Endodermal cell (in vitro differentiated cells): ENCODE data around the gene PMS2. TPM values are rescaled to one million over a fixed set of nuclear protein-coding genes. Genes with fewer than 3 reads are reported as not detected.
"Not testable (repeated sequence)": the region's sequence is repeated elsewhere in the genome, so short reads cannot be mapped to it uniquely, and the experiment has no call there.

Experiments used
- DNase-seq: peaks from one replicate; pipeline ENCODE4 v3.0.0-alpha.2; 2017
- H3K27ac ChIP-seq: 2 replicates; pipeline ENCODE4 v1.5.1; 2013; ENCODE audit warnings: mild to moderate bottlenecking, low read depth, low read length, moderate library complexity
- H3K27me3 ChIP-seq: 2 replicates; pipeline ENCODE4 v1.6.1; 2013; ENCODE audit warnings: mild to moderate bottlenecking, low read length, moderate library complexity; ENCODE audit not compliant: insufficient read depth, control insufficient read depth, poor library complexity, severe bottlenecking
- H3K36me3 ChIP-seq: 2 replicates; pipeline ENCODE4 v1.7.0; 2013; ENCODE audit warnings: mild to moderate bottlenecking, low read length, moderate library complexity; ENCODE audit not compliant: control insufficient read depth, insufficient read depth
- H3K4me1 ChIP-seq: one replicate; pipeline ENCODE4 v1.7.0; 2013; ENCODE audit warnings: low read length; ENCODE audit not compliant: control insufficient read depth, insufficient read depth
- H3K4me3 ChIP-seq: 2 replicates; pipeline ENCODE4 v1.5.1; 2013; ENCODE audit warnings: mild to moderate bottlenecking, low read length, moderate library complexity
- H3K9ac ChIP-seq: 2 replicates; pipeline ENCODE4 v1.6.1; 2013; ENCODE audit warnings: mild to moderate bottlenecking, low read length, moderate library complexity; ENCODE audit not compliant: poor library complexity, severe bottlenecking; ENCODE audit errors: extremely low read depth
- H3K9me3 ChIP-seq: 2 replicates; pipeline ENCODE4 v1.6.1; 2013; ENCODE audit warnings: mild to moderate bottlenecking, low read length, moderate library complexity; ENCODE audit not compliant: control insufficient read depth
- H3K27ac Mint-ChIP-seq: 2 replicates; pipeline ENCODE4 v1.8.0; 2020; ENCODE audit warnings: mixed read lengths
- H3K27me3 Mint-ChIP-seq: 2 replicates; pipeline ENCODE4 v1.8.0; 2021; ENCODE audit warnings: mild to moderate bottlenecking, mixed read lengths; ENCODE audit not compliant: insufficient read depth
- H3K36me3 Mint-ChIP-seq: 2 replicates; pipeline ENCODE4 v1.8.0; 2020; ENCODE audit warnings: low read depth, mixed read lengths
- H3K4me1 Mint-ChIP-seq: 2 replicates; pipeline ENCODE4 v1.8.0; 2020; ENCODE audit warnings: mixed read lengths
- H3K4me3 Mint-ChIP-seq: 2 replicates; pipeline ENCODE4 v1.8.0; 2020; ENCODE audit warnings: mild to moderate bottlenecking, moderate library complexity, mixed read lengths
- H3K9me3 Mint-ChIP-seq: 2 replicates; pipeline ENCODE4 v1.8.0; 2020; ENCODE audit warnings: mild to moderate bottlenecking, mixed read lengths
- WGBS, 2 experiments: methylation state at CpG; one replicate each; pipeline versions ENCODE4 v1.1.5 to v1.1.7; 2013; ENCODE audit warnings: missing lambda C conversion rate in 2 of 2, mixed read lengths in 1 of 2; ENCODE audit not compliant: insufficient coverage in 1 of 2, insufficient read length in 1 of 2; 5-methylcytosine and 5-hydroxymethylcytosine counted together
- total RNA-seq, 2 donors: library from RNA; stranded (reverse); fragmentation: NEBNext Ultra II Directional in 1 of 2; extraction: Animal tissue kit (Norgen Biotek cat#: 25700) in 1 of 2; gene quantifications; 2 replicates in 1 of 2; 3 replicates in 1 of 2; pipeline ENCODE4 v1.2.1, GENCODE V29; 2021

Gene PMS2
- total RNA-seq, 2 donors from 2014 or later = 19.6 to 22.1 TPM

DNA sequence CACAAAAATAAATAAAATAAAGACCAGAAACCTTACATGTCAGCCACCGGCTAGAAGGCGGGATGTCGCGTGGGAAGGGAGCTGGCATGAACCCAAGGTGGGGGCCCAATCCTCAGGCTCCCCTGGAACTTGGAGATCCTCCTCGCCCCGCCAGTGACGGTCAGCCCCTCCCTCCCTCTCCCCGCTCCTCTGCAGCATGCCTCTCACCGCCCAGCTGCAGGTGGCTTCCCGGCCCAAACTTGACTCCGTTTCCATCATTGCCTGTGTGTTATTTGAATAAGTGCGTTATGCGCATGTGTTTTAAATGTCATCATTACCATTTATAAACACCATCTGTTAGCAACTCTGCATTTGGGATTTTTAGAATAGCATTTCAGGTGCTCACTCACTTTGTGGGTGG lies 45.6 kb downstream of the PMS2 start:
- H3K4me1 Mint-ChIP-seq, H3K27ac Mint-ChIP-seq, H3K4me1 ChIP-seq, H3K27me3 ChIP-seq, H3K9me3 Mint-ChIP-seq, H3K36me3 Mint-ChIP-seq, H3K4me3 ChIP-seq, H3K36me3 ChIP-seq, H3K9ac ChIP-seq, H3K4me3 Mint-ChIP-seq, H3K27ac ChIP-seq, H3K9me3 ChIP-seq, DNase-seq, H3K27me3 Mint-ChIP-seq: not testable (repeated sequence)
- no CpG with 5 or more reads among the region's 13 CpGs for WGBS, 2 experiments

DNA sequence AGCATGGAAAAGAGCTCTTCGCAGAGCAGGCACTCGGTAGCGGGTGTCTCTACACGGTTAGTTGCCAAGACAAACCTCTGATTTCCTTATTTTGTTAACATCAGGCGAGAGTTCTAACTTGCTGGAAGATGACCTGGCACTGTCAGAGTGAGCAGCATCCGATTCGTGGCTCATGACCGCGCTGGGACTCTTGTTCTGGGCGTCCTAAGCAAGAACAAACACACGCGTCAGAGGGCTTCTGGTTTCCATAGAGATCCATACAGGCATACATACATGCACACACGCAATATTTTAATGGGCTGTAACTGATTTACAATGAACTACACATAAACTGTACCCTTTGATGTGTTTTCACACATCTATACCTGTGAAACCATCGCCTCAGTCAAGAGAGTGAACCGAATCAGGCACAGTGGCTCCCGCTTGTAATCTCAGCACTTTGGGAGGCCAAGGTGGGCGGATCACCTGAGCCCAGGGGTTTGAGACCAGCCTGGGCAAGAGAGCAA lies 73.9 kb downstream of the PMS2 start:
- H3K4me3 ChIP-seq, H3K27me3 ChIP-seq, H3K9ac ChIP-seq, H3K27me3 Mint-ChIP-seq, H3K4me1 ChIP-seq, H3K4me1 Mint-ChIP-seq, DNase-seq, H3K9me3 Mint-ChIP-seq, H3K36me3 Mint-ChIP-seq, H3K9me3 ChIP-seq, H3K27ac ChIP-seq, H3K36me3 ChIP-seq, H3K27ac Mint-ChIP-seq, H3K4me3 Mint-ChIP-seq: not testable (repeated sequence)
- no CpG with 5 or more reads among the region's 17 CpGs for WGBS, 2 experiments

DNA sequence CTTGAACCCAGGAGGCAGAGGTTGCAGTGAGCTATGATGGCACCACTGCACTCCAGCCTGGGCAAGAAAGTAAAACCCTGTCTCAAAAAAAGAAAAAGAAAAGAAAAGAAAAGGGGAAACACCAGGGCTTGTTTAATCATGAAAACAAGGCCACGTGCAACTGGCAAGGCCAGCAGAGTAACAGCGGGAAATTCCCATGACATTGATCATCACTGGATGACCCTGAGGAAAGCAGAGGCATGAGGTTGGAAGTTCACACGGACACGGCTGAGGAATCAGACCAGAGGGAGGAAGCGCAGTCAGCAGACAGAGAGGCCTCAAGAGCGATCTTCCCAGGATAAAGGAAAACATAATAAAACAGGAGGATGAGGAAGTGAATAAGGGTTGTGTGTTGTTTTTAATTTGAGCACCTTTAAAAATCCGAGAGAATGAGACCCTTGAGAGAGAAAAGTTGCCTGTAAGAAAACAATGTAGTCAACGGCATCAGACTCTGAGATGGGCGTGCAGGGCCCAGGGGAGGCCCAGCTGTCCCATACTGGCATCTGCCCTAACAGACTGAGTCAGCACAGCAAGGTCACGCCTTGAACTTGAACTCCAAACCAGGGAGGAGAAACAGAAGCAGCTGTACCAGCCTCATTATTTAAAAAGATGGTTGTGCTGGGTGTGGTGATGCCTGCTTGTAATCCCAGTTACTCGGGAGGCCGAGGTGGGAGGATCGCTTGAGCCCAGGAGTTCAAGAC lies 76.8 kb downstream of the PMS2 start:
- not testable (repeated sequence) for H3K27ac ChIP-seq, H3K4me1 ChIP-seq, H3K27me3 ChIP-seq, H3K4me3 ChIP-seq, H3K9me3 ChIP-seq, H3K9me3 Mint-ChIP-seq, H3K4me1 Mint-ChIP-seq, H3K36me3 ChIP-seq, H3K4me3 Mint-ChIP-seq, H3K27me3 Mint-ChIP-seq, DNase-seq, H3K36me3 Mint-ChIP-seq, H3K27ac Mint-ChIP-seq, H3K9ac ChIP-seq
- WGBS, 2 experiments = 96% methylated on average over 2 of the region's 13 CpGs; no CpG with 5 or more reads in 1 of the 2 experiments

DNA sequence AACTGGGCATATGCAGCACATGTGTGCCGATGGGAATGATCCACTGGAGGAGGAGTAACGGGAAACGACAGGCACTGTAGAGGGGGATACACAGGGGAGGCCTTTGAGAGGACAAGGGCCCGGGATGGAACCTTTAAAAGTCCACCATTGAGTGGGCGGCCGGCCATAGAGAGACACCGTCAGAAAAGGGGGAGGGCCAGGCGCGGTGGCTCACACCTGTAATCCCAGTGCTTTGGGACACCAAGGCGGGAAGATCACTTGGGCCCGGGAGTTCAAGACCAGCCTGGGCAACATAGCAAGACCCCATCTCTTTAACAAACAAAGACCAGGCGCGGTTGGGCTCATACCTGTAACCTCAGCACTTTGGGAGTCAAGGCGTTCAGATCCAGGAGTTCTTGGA lies 77.6 kb downstream of the PMS2 start:
- H3K27me3 ChIP-seq, DNase-seq, H3K27me3 Mint-ChIP-seq, H3K9me3 ChIP-seq, H3K36me3 ChIP-seq, H3K4me3 Mint-ChIP-seq, H3K4me1 ChIP-seq, H3K4me1 Mint-ChIP-seq, H3K4me3 ChIP-seq, H3K27ac ChIP-seq, H3K36me3 Mint-ChIP-seq, H3K27ac Mint-ChIP-seq, H3K9me3 Mint-ChIP-seq, H3K9ac ChIP-seq: not testable (repeated sequence)
- WGBS, 2 experiments = 91 to 97% methylated on average over 6 to 13 of the region's 14 CpGs

DNA sequence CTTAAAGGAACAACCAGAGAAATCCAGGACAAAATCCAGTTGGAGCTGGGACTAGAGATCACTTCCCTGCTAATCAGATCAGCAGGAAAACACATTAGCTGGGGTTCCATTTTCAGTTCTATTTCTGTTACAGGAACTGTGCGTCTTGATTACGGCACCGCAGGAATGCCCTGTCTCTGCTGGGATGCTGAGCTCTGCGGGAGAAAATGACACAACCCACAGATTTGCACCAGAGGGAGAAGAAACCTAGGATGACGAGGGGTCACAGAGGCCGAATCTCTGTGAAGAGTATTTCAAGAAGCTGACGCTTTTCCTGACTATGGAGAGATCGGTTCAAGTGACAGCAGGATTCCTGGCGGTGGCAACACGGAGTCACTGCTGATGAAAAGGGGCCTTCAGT lies 78.6 kb downstream of the PMS2 start:
- WGBS, 2 experiments = no CpG with 5 or more reads among the region's 10 CpGs
- not testable (repeated sequence) for DNase-seq, H3K9me3 ChIP-seq, H3K4me1 Mint-ChIP-seq, H3K4me3 ChIP-seq, H3K27me3 Mint-ChIP-seq, H3K27me3 ChIP-seq, H3K9me3 Mint-ChIP-seq, H3K36me3 Mint-ChIP-seq, H3K27ac Mint-ChIP-seq, H3K9ac ChIP-seq, H3K4me3 Mint-ChIP-seq, H3K4me1 ChIP-seq, H3K27ac ChIP-seq, H3K36me3 ChIP-seq

DNA sequence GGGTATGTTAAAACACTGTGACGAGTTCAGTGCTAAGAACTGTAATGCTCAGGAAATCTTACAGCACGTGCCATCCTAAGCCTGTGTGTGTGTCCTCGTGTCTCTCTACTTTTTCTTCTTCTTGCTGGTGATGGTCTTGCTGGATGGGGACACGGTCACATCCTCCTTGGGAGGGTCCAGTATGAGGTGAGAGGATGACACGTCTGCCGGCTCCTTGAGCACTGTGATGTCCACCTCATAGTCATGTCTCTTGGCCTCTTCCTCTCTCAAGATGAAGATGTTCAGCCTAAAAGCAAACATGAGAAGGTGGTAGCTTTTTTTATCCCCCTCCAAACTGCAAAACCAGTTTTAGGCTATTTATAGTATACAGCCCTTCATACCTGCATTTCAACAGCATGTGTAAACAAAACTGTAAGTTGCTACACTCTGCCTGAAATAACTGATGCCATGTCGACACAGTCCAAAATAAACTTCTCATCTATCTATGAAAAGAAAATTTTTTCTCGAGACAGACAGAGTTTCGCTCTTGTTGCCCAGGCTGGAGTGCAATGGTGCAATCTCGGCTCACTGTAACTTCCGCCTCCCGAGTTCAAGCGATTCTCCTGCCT lies 82.5 kb downstream of the PMS2 start:
- not testable (repeated sequence) for H3K27ac Mint-ChIP-seq, H3K4me1 Mint-ChIP-seq, H3K4me1 ChIP-seq, H3K4me3 ChIP-seq, H3K9ac ChIP-seq, H3K36me3 ChIP-seq, H3K27me3 Mint-ChIP-seq, H3K36me3 Mint-ChIP-seq, H3K27me3 ChIP-seq, H3K4me3 Mint-ChIP-seq, H3K27ac ChIP-seq, H3K9me3 ChIP-seq, DNase-seq, H3K9me3 Mint-ChIP-seq
- WGBS, 2 experiments = no CpG with 5 or more reads among the region's 13 CpGs

DNA sequence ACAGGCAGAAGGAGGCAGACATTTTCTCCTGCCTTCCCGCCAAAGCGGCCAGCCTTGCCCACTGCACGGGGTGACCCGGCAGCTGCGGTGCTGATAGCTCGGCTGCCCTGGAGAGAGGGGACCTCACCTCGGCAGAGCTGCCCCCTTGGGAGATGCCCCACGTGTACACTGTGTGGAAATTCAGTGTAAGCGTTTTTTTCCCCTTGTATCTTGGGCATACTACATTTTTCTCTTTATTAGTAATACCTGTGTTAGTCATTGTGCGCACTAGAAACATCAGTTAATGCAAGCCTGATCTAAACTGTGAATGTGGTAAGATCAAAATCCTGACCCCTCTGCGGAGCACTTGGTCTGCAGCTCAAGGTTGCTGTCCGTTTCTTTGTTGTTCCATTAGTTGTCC lies 84.2 kb downstream of the PMS2 start:
- H3K27me3 ChIP-seq, H3K4me3 ChIP-seq, H3K36me3 ChIP-seq, DNase-seq, H3K9me3 Mint-ChIP-seq, H3K27me3 Mint-ChIP-seq, H3K27ac Mint-ChIP-seq, H3K9ac ChIP-seq, H3K9me3 ChIP-seq, H3K4me3 Mint-ChIP-seq, H3K36me3 Mint-ChIP-seq, H3K4me1 Mint-ChIP-seq, H3K27ac ChIP-seq, H3K4me1 ChIP-seq: not testable (repeated sequence)
- no CpG with 5 or more reads among the region's 12 CpGs for WGBS, 2 experiments
